RPMI7951 (cell line): Measurements from ENCODE around the gene CLGN. TPM values are rescaled to one million over a fixed set of nuclear protein-coding genes. Genes with fewer than 3 reads are reported as not detected.

ENCODE experiments used
- total RNA-seq: library from RNA; depleted of rRNA; stranded (reverse); fragments of >200 nt; shearing (Covaris generic); gene quantifications from 2 replicates; pipeline ENCODE4 v1.2.3, GENCODE V29; 2014; rRNA removed

CLGN gene
- total RNA-seq, 1 experiment from 2014 or later, result 1.3 TPM

Other genes starting within 250 kb of the CLGN start
- 57.7 and 80.4 TPM in 2 replicates for gene SCOC, start 54.0 kb downstream of the CLGN start, total RNA-seq
- not detected in 2 replicates for gene MGAT4D, start 70.6 kb upstream of the CLGN start, total RNA-seq
- gene ELMOD2, start 96.5 kb upstream of the CLGN start, total RNA-seq, result 26.1 and 26.4 TPM in 2 replicates
- not detected in 2 replicates for gene UCP1, start 141.3 kb upstream of the CLGN start, total RNA-seq